Body of pancreas (tissue), 4 donors: ENCODE data around the gene QKI. TPM values are rescaled to one million over a fixed set of nuclear protein-coding genes. Genes with fewer than 3 reads are reported as not detected.

Source experiments
- ATAC-seq: fragments of 150-250 bp; one replicate; pipeline ENCODE4 v1.9.1; 2016
- DNase-seq, 4 donors: peaks; one replicate each; pipeline ENCODE4 v3.0.0-alpha.2; 2019
- H3K27ac ChIP-seq, 4 donors: fragments of 200-600 bp; sonication (generic); 1 replicate in 3 of 4; 2 replicates in 1 of 4; pipeline versions ENCODE4 v1.5.1 to v1.6.1; 2016 to 2019; ENCODE audit warnings: mild to moderate bottlenecking in 1 of 4, mixed read lengths in 1 of 4, moderate library complexity in 1 of 4
- H3K27me3 ChIP-seq, 2 donors: fragments of 200-600 bp; sonication (generic); one replicate each; pipeline ENCODE4 v1.6.0; 2016; ENCODE audit warnings: mild to moderate bottlenecking in 1 of 2
- H3K36me3 ChIP-seq, 2 donors: fragments of 200-600 bp; sonication (generic); replicated peaks in 1 of 2; 2 replicates each; pipeline ENCODE4 v1.5.1; 2016; ENCODE audit warnings: low read depth in 2 of 2; ENCODE audit not compliant: insufficient read depth in 1 of 2
- H3K4me1 ChIP-seq: fragments of 200-600 bp; sonication (generic); one replicate; pipeline ENCODE4 v1.6.0; 2016
- H3K4me3 ChIP-seq, 2 donors: fragments of 200-600 bp; sonication (generic); 1 replicate in 1 of 2; 2 replicates in 1 of 2; pipeline ENCODE4 v1.5.1; 2016 to 2019
- H3K9me3 ChIP-seq, 3 donors: fragments of 200-600 bp; sonication (generic); 1 replicate in 2 of 3; 2 replicates in 1 of 3; pipeline ENCODE4 v1.5.1; 2016
- POLR2A ChIP-seq, 3 donors: fragments of 450-650 bp; IDR thresholded peaks; one replicate each; pipeline ENCODE4 v1.6.1; 2016; ENCODE audit warnings: antibody characterized with exemption in 3 of 3, mild to moderate bottlenecking in 2 of 3
- WGBS, 2 donors: methylation state at CpG; one replicate each; pipeline ENCODE4 v1.1.5; 2017; 5-methylcytosine and 5-hydroxymethylcytosine counted together
- intact Hi-C: fragments of 100-400 bp; cut with DNase I; formaldehyde crosslinking; loops from one replicate; pipeline ENCODE4 v1.15.1; 2023
- total RNA-seq, 2 donors: library from RNA; depleted of rRNA; stranded (reverse); fragments of >200 nt; gene quantifications; one replicate each; pipeline ENCODE4 v1.1.0, GENCODE V29; 2016
- TF ChIP-seq, protein P1 (sequence below), 7 experiments: fragments of 450-650 bp in 4 of 7; fragments of 200-600 bp in 3 of 7; sonication (generic) in 3 of 7; IDR thresholded peaks; one replicate each; pipeline ENCODE4 v1.5.1; 2016 to 2019; ENCODE audit warnings: antibody characterized with exemption in 7 of 7

The QKI gene
- total RNA-seq, 2 donors from 2014 or later, result 60.4 to 61.3 TPM

DNA sequence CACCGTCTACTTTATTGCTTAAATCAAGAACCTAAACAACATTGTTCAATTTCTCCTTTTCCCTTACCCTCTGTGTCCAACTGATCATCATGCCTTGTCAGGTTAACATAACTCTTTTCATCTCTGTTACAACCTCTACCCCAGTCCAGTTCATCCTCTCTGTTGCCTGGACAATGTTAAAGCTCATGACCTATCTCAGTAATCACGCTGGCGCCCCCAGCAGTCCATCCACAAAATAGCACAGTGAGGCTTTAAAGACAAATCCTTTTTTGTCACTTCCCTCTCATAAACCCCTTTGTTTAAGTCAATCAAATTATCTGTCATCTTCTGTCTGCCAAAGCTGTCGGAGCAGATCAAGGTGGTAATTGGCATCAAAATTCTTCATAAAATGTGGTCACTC lies 140.1 kb downstream of the QKI start:
- TF ChIP-seq, protein P1, sequence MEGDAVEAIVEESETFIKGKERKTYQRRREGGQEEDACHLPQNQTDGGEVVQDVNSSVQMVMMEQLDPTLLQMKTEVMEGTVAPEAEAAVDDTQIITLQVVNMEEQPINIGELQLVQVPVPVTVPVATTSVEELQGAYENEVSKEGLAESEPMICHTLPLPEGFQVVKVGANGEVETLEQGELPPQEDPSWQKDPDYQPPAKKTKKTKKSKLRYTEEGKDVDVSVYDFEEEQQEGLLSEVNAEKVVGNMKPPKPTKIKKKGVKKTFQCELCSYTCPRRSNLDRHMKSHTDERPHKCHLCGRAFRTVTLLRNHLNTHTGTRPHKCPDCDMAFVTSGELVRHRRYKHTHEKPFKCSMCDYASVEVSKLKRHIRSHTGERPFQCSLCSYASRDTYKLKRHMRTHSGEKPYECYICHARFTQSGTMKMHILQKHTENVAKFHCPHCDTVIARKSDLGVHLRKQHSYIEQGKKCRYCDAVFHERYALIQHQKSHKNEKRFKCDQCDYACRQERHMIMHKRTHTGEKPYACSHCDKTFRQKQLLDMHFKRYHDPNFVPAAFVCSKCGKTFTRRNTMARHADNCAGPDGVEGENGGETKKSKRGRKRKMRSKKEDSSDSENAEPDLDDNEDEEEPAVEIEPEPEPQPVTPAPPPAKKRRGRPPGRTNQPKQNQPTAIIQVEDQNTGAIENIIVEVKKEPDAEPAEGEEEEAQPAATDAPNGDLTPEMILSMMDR (IDR thresholded peaks at IDR 0.05), result peak; percentile 28 to 61 (median 43)
- TF ChIP-seq POLR2A (IDR thresholded peaks at IDR 0.05), result no peak
- intact Hi-C loops, result no loop called here
- H3K4me1 ChIP-seq, result no peaks in the 10 kb centered on the region
- no peaks in the 10 kb centered on the region for H3K9me3 ChIP-seq
- H3K36me3 ChIP-seq, result no peaks in the 10 kb centered on the region
- H3K4me3 ChIP-seq, result no peak overlapping the region
- ATAC-seq (no peak), DNase-seq (peak; percentile 30 to 76 (median 62))
- no peak overlapping the region for H3K27ac ChIP-seq
- WGBS, 2 donors, result 64 to 65% methylated on average over 4 of the region's 4 CpGs
- H3K27me3 ChIP-seq, result no peaks in the 10 kb centered on the region

DNA sequence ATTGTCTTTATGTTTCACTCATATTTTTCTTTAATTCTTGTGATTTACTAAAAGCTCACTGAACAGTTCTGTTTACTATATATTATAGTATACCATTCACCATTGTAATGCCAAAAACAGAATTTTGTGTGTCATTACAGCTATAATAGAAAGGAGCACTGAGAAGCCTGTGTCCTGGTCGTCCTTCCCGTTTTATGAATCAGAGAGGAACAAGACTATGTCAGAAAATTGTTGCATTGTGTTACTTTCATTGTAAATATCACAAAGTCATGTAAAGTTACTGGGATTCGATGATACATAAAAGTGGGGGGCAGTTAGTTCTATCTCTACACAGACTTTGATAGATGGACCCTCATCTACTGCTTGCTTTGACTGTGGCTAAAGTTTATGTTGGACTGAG lies 145.1 kb downstream of the QKI start:
- H3K36me3 ChIP-seq, result no peaks in the 10 kb centered on the region
- ATAC-seq (no peak), DNase-seq (no peak)
- H3K4me3 ChIP-seq, result no peak overlapping the region
- 59 to 83% methylated on average over 3 of the region's 3 CpGs for WGBS, 2 donors
- no peaks in the 10 kb centered on the region for H3K27me3 ChIP-seq
- TF ChIP-seq, protein P1 (IDR thresholded peaks at IDR 0.05), result no peak
- TF ChIP-seq POLR2A (IDR thresholded peaks at IDR 0.05), result no peak
- H3K27ac ChIP-seq, result no peak overlapping the region
- H3K4me1 ChIP-seq, result peaks cover 2% of the 10 kb centered on the region
- intact Hi-C loops, result no loop called here
- H3K9me3 ChIP-seq, result no peaks in the 10 kb centered on the region

DNA sequence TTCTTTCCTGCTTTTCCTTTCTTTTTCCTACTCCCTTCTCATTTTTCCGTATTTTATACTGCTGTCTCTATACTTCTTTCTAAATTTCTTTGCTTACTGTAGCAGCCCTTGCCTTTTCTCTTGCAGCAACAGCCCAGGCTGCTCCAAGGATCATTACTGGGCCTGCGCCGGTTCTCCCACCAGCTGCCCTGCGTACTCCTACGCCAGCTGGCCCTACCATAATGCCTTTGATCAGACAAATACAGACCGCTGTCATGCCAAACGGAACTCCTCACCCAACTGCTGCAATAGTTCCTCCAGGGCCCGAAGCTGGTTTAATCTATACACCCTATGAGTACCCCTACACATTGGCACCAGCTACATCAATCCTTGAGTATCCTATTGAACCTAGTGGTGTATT lies 148.8 kb downstream of the QKI start:
- DNase-seq (no peak), ATAC-seq (no peak)
- peaks cover 3% of the 10 kb centered on the region for H3K4me1 ChIP-seq
- intact Hi-C loops, result no loop called here
- no peak overlapping the region for H3K4me3 ChIP-seq
- no peaks in the 10 kb centered on the region for H3K9me3 ChIP-seq
- H3K27ac ChIP-seq, result no peak overlapping the region
- no peaks in the 10 kb centered on the region for H3K36me3 ChIP-seq
- TF ChIP-seq, protein P1 (IDR thresholded peaks at IDR 0.05), result no peak
- TF ChIP-seq POLR2A (IDR thresholded peaks at IDR 0.05), result no peak
- 93 to 94% methylated on average over 8 of the region's 8 CpGs for WGBS, 2 donors
- H3K27me3 ChIP-seq, result no peaks in the 10 kb centered on the region

DNA sequence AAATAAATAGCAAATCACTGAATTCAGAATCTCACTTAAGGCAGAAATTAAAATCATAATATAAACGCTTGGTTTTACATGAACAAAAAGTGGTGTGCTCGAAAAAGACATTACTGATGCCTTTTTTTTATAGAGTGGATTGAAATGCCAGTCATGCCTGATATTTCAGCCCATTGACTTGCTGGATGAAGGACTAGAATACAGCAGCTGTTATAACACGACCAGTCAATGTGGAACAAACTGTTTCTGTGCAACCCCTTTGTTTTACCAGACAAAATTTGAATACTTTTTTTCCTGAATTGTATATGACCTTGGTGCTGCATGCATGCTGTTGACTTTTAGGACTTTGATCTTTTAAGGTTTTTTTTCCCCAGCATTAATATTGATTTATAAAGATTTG lies 150.0 kb downstream of the QKI start:
- Histone ChIP-seq H3K4me3 (no peak overlapping the region), H3K36me3 (no peaks in the 10 kb centered on the region), H3K4me1 (peaks cover 3% of the 10 kb centered on the region), H3K27ac (no peak overlapping the region), H3K9me3 (no peaks in the 10 kb centered on the region), H3K27me3 (no peaks in the 10 kb centered on the region)
- DNase-seq, result no peak
- WGBS, 2 donors, result 53 to 55% methylated on average over 3 of the region's 3 CpGs
- no peak for ATAC-seq
- no peak for TF ChIP-seq POLR2A (IDR thresholded peaks at IDR 0.05)
- TF ChIP-seq, protein P1 (IDR thresholded peaks at IDR 0.05), result no peak
- intact Hi-C loops, result no loop called here

DNA sequence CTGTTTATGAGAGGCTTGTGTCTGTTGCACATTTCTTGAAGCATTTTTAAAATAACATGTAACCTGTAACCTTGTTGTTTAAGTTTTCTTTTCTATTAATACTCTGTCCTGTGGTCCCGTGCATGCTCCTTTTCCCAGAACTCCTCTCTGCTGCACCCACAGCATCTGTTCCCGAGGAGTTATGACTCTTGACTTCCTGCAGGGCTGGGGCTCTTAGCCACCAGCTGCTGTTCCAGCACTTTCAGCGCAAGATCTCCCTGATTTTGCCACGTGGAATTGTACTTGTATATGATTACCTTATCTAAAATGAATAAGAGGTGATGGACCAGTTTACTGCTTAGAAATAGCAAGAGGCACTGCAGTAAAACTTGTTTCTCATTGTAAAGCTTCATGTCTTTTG lies 150.6 kb downstream of the QKI start:
- ATAC-seq, result no peak
- no peaks in the 10 kb centered on the region for H3K36me3 ChIP-seq
- WGBS, 2 donors, result 55 to 63% methylated on average over 4 of the region's 4 CpGs
- H3K27ac ChIP-seq, result no peak overlapping the region
- TF ChIP-seq POLR2A (IDR thresholded peaks at IDR 0.05), result no peak
- TF ChIP-seq, protein P1 (IDR thresholded peaks at IDR 0.05), result no peak
- peaks cover 3% of the 10 kb centered on the region for H3K4me1 ChIP-seq
- no peaks in the 10 kb centered on the region for H3K27me3 ChIP-seq
- DNase-seq, result no peak
- intact Hi-C loops, result no loop called here
- no peak overlapping the region for H3K4me3 ChIP-seq
- H3K9me3 ChIP-seq, result no peaks in the 10 kb centered on the region
